ENCODE results near the gene RBM17.

DNA sequence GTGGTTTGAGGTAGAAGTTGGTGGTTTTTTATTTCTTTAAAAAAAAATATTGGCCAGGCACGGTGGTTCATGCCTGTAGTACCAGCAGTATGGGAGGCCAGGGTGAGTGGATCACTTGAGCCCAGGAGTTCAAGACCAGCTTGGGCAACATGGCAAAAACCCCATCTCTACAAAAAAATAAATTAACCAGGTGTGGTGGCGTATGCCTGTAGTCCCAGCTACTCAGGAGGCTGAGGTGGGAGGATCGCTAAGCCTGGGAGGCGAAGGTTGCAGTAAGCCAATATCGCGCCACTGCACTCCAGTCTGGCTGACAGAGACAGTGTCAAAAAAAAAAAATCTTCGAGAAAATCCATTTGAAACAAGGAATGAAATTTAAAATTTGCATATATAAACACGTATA is 27.8 kb upstream of the RBM17 start:
- TF ChIP-seq CEBPB (IDR thresholded peaks at IDR 0.05; ENCODE audit: borderline replicate concordance in 1 of 2, low read depth in 2 of 2, low read length in 2 of 2) (no peak), SIN3A (IDR thresholded peaks at IDR 0.05; ENCODE audit: low read depth, low read length) (no peak), HDGF (IDR thresholded peaks at IDR 0.05) (no peak), JUND (IDR thresholded peaks at IDR 0.05; ENCODE audit: low read depth, low read length) (no peak), POLR2AphosphoS5 (IDR thresholded peaks at IDR 0.05; ENCODE audit: low read length) (no peak), RUNX3 (IDR thresholded peaks at IDR 0.05; ENCODE audit: low read length) (no peak)
- TF ChIP-seq, protein P1, sequence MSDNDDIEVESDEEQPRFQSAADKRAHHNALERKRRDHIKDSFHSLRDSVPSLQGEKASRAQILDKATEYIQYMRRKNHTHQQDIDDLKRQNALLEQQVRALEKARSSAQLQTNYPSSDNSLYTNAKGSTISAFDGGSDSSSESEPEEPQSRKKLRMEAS (IDR thresholded peaks at IDR 0.05; ENCODE audit: low read depth, low read length): no peak
